ENCODE data around the gene AQP11. TPM values are rescaled to one million over a fixed set of nuclear protein-coding genes. Genes with fewer than 3 reads are reported as not detected.
"Not testable (repeated sequence)": the region's sequence is repeated elsewhere in the genome, so short reads cannot be mapped to it uniquely, and the experiment has no call there.

Gene AQP11
- total RNA-seq, 1 donor from 2014 or later = 1.9 TPM

DNA sequence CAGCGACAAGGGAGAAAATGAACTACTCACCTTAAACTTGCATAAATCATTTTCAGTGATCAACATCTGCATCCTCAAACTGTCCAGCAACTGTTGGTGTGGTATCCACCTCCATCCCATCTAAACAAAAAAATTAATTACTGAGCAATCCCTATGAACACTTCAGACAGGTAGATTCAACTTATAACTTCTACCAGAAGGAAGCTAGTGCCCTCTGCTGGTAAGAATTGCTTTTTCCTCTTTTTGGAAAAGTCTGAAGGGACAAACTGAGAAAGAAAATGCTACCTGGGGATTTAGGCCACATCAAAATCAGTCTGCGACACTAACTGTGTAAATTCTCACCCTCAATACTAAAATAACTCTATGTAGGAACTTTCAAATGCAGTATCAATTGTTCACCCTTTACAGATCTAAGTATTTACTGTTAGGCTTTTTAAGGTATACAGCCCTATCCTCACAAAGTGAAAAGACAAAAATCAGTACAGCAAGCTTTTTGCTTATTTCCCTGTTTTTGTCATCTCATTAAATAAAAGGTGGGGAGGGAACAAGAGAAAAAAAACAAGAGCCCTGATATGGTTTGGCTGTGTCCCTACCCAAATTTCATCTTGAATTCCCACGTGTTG lies 29.9 kb downstream of the AQP11 start:
- peaks cover 44% of the 10 kb centered on the region for H3K36me3 Mint-ChIP-seq
- no peaks in the 10 kb centered on the region for H3K27me3 Mint-ChIP-seq (ENCODE audit: low read depth)
- H3K27ac Mint-ChIP-seq = no peak overlapping the region
- TF ChIP-seq, protein P1, sequence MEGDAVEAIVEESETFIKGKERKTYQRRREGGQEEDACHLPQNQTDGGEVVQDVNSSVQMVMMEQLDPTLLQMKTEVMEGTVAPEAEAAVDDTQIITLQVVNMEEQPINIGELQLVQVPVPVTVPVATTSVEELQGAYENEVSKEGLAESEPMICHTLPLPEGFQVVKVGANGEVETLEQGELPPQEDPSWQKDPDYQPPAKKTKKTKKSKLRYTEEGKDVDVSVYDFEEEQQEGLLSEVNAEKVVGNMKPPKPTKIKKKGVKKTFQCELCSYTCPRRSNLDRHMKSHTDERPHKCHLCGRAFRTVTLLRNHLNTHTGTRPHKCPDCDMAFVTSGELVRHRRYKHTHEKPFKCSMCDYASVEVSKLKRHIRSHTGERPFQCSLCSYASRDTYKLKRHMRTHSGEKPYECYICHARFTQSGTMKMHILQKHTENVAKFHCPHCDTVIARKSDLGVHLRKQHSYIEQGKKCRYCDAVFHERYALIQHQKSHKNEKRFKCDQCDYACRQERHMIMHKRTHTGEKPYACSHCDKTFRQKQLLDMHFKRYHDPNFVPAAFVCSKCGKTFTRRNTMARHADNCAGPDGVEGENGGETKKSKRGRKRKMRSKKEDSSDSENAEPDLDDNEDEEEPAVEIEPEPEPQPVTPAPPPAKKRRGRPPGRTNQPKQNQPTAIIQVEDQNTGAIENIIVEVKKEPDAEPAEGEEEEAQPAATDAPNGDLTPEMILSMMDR (IDR thresholded peaks at IDR 0.05; ENCODE audit: unreplicated experiment) = peak; percentile 73
- H3K4me3 Mint-ChIP-seq = no peak overlapping the region
- DNase-seq (ENCODE audit: low spot score in 2 of 2, unreplicated experiment in 2 of 2) = no peak
- H3K9me3 Mint-ChIP-seq = no peaks in the 10 kb centered on the region
- no peaks in the 10 kb centered on the region for H3K4me1 Mint-ChIP-seq

DNA sequence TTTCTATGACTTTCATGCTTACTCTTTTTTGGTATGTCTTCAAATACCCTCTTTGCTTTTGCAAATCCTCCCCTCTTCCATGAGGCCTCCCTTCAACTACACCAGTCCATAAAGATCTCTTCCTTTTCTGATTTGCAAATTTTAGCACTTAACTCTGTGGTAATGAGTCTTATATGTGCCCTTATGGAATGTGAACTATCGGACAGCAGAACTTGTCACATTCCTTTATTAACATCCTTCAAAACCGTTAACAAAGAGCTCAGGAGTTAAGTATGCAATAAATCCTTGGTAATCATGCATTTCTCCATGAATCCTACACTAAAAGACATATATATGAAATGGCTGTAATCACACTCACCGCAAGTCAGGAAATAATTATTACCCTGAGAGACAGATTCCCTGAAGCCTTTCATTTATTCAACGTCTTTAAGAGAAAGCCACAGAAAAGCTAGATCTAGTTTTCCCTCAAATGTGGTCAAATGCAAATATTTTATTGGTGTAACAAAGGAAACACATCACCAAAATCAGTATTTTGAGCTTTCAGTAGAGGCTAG lies 40.5 kb downstream of the AQP11 start:
- H3K4me3 Mint-ChIP-seq = no peak overlapping the region
- no peak for DNase-seq (ENCODE audit: low spot score in 2 of 2, unreplicated experiment in 2 of 2)
- TF ChIP-seq, protein P1 (IDR thresholded peaks at IDR 0.05; ENCODE audit: unreplicated experiment) = no peak
- H3K4me1 Mint-ChIP-seq = peaks cover 12% of the 10 kb centered on the region
- no peaks in the 10 kb centered on the region for H3K27me3 Mint-ChIP-seq (ENCODE audit: low read depth)
- H3K9me3 Mint-ChIP-seq = no peaks in the 10 kb centered on the region
- H3K36me3 Mint-ChIP-seq = peaks cover 20% of the 10 kb centered on the region
- peak overlapping the region; percentile 1 for H3K27ac Mint-ChIP-seq

DNA sequence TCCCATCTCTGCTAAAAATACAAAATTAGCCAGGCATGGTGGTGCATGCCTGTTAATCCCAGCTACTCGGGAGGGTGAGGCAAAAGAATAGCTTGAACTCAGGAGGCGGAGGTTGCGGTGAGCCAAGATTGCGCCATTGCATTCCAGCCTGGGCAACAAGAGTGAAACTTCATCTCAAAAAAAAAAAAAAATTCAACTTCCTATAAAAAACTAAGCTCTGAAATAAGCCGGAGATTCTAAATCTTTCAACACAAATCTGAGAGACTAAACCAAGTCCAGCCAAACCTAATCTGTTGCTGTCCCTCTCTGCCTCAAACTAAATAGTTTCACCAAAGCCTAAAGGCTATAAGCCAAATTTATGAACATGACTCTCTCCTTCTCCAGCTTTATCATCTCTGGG lies 44.2 kb downstream of the AQP11 start:
- H3K4me3 Mint-ChIP-seq; H3K27ac Mint-ChIP-seq; H3K9me3 Mint-ChIP-seq; H3K27me3 Mint-ChIP-seq (ENCODE audit: low read depth); DNase-seq (ENCODE audit: low spot score in 2 of 2, unreplicated experiment in 2 of 2): not testable (repeated sequence)
- Mint-ChIP-seq H3K36me3 (peaks cover 17% of the 10 kb centered on the region), H3K4me1 (peaks cover 34% of the 10 kb centered on the region)

DNA sequence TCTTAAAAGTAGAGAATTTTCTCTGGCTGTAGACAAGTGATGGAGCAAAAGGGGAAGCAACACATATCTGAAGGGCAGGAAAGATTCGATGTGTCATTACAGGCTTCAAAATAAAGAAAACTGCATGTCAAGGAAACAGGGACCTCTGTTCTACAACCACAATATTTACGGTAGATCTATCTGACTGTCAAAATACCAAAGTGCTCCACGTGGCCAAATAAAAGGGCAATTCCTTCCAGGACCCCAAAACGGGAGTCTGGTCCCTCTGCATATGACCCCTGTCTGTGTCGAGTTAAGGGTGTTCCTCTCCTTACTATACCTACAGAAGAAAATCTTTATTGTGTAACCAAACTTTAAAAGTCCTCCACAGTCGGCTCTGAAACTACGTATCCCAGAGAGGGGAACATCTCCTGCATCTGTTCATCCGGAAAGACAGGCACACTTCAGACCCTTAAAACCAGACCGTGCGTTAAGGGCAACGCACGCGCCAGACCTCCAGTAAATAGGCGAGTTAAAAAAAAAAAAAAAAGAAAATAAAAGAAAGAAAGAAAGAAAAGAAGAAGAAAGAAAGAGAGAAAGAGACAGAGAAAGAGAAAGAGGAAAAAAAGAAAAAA lies 47.1 kb downstream of the AQP11 start:
- peaks cover 4% of the 10 kb centered on the region for H3K9me3 Mint-ChIP-seq
- peaks cover 25% of the 10 kb centered on the region for H3K4me1 Mint-ChIP-seq
- H3K4me3 Mint-ChIP-seq = peak overlapping the region; percentile 96
- no peaks in the 10 kb centered on the region for H3K27me3 Mint-ChIP-seq (ENCODE audit: low read depth)
- peaks cover 15% of the 10 kb centered on the region for H3K36me3 Mint-ChIP-seq
- H3K27ac Mint-ChIP-seq = peak overlapping the region; percentile 97
- no peak for DNase-seq (ENCODE audit: low spot score in 2 of 2, unreplicated experiment in 2 of 2)
- TF ChIP-seq, protein P1 (IDR thresholded peaks at IDR 0.05; ENCODE audit: unreplicated experiment) = no peak

DNA sequence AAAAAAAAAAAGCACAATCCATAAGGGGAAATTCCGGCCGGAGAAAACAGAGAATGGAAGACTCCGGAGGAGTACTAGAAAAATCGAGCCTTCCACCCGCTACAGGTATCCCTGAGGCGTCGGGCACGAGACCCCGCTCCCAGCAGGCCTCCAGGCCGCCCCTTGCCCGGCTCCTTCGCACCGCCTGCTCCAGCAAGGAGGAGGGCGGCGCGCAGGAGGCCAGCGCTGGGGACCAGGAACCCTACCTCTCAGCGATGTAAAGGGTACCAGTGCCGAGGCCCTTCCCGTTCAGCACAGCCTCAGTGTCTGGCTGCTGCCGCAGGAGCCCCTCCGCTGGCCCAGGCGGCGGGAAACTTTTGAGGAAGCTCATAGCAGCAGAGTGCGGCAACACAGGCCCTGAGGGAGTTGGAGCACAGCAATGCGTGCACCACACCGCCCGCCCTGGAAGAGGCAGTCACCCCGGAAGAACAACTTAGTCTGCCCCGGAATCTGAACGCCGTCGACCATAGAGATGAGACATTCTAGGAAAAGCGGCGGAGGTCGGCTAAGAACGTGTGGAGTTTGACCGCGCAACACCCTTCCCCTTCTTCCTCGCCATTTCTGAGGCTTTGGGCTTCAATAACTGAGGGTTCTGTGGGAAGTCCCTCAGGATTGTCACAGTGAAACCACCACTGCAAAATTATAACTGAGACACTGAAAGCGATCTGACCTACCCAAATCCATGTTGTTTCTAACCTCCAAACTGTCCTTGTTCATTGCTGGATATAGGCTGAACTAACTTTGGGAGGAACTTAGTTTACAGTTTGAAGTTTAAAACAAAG lies 47.8 kb downstream of the AQP11 start, which contains the start of gene CLNS1A:
CLNS1A (minus strand) TSS at position 450 of the 821 bp plus-strand sequence; CDS start at position 370, 80 bp downstream.
- Mint-ChIP-seq H3K27ac (peak within 1 kb of the TSS; percentile 97), H3K9me3 (peaks cover 4% of the 10 kb centered on the region), H3K4me1 (peaks cover 25% of the 10 kb centered on the region), H3K36me3 (peaks cover 12% of the 10 kb centered on the region), H3K27me3 (ENCODE audit: low read depth) (no peaks in the 10 kb centered on the region), H3K4me3 (peak within 1 kb of the TSS; percentile 96)
- TF ChIP-seq, protein P1 (IDR thresholded peaks at IDR 0.05; ENCODE audit: unreplicated experiment) = no peak
- DNase-seq (ENCODE audit: low spot score in 2 of 2, unreplicated experiment in 2 of 2) = peak; percentile 53 to 79

Data from mesothelial cell of epicardium (in vitro differentiated cells).